NB4 (cell line): ENCODE results near the gene RACGAP1.

Experiments used
- CTCF ChIP-seq: IDR thresholded peaks from one replicate; pipeline ENCODE4 v1.5.1; 2012; ENCODE audit warnings: low read depth, low read length
- POLR2A ChIP-seq: IDR thresholded peaks from 2 replicates; pipeline ENCODE4 v1.6.1; 2011; ENCODE audit warnings: mild to moderate bottlenecking; ENCODE audit not compliant: insufficient read length; ENCODE audit errors: extremely low read depth

- no peak for TF ChIP-seq POLR2A
- peak; percentile 99 for TF ChIP-seq CTCF
These were observed 30.7 kb upstream of the RACGAP1 start for GRCh38 chr12:50055831-50056638.
